ENCODE measurements around the gene CHIC2. TPM values are rescaled to one million over a fixed set of nuclear protein-coding genes. Genes with fewer than 3 reads are reported as not detected.

CHIC2 gene
- total RNA-seq, 4 donors from 2014 or later, result 29.8 to 40.4 (median 33.6) TPM

- no peak for TF ChIP-seq CTCF (IDR thresholded peaks at IDR 0.05)
- TF ChIP-seq EP300 (IDR thresholded peaks at IDR 0.05), result no peak
- TF ChIP-seq POLR2AphosphoS5 (IDR thresholded peaks at IDR 0.05), result no peak
- no peak for TF ChIP-seq POLR2A (IDR thresholded peaks at IDR 0.05; ENCODE audit: low read depth)
- Histone ChIP-seq H3K27me3 (peaks cover 0 to 61% (median 30%) of the 10 kb centered on the region in 4 donors), H3K9me3 (no peaks in the 10 kb centered on the region), H3K36me3 (no peaks in the 10 kb centered on the region), H3K4me1 (peaks cover 15 to 33% (median 30%) of the 10 kb centered on the region in 4 donors), H3K4me3 (peak overlapping the region; percentile 46 to 63 (median 50)), H3K27ac (replicated peaks in 1 of 4) (no peak overlapping the region)
- 23% methylated on average over 27 of the region's 27 CpGs for WGBS
- no peak for DNase-seq (ENCODE audit: extremely low spot score)
- intact Hi-C loops (cut with DNase I), result no loop called here
Observed at GRCh38 chr4:54090804-54091623, 26.6 kb upstream of the CHIC2 start.

GRCh38 chr4:54090404-54090803 is 26.0 kb upstream of the CHIC2 start:
- peak; percentile 83 for DNase-seq (ENCODE audit: extremely low spot score)
- H3K36me3 ChIP-seq, result no peaks in the 10 kb centered on the region
- WGBS, result 84% methylated on average over 8 of the region's 8 CpGs

GRCh38 chr4:54089875-54090274 is 25.5 kb upstream of the CHIC2 start:
- no peak for DNase-seq (ENCODE audit: extremely low spot score)
- H3K27me3 ChIP-seq, result peaks cover 0 to 49% (median 19%) of the 10 kb centered on the region in 4 donors
- H3K4me3 ChIP-seq, result no peak overlapping the region
- no peak for TF ChIP-seq POLR2A (IDR thresholded peaks at IDR 0.05; ENCODE audit: low read depth)
- TF ChIP-seq EP300 (IDR thresholded peaks at IDR 0.05), result no peak
- TF ChIP-seq POLR2AphosphoS5 (IDR thresholded peaks at IDR 0.05), result no peak
- no peak for TF ChIP-seq CTCF (IDR thresholded peaks at IDR 0.05)
- no peaks in the 10 kb centered on the region for H3K9me3 ChIP-seq
- WGBS, result 93% methylated on average over 1 of the region's 1 CpG
- peaks cover 15 to 33% (median 30%) of the 10 kb centered on the region in 4 donors for H3K4me1 ChIP-seq
- intact Hi-C loops (cut with DNase I), result no loop called here
- no peaks in the 10 kb centered on the region for H3K36me3 ChIP-seq
- no peak overlapping the region for H3K27ac ChIP-seq (replicated peaks in 1 of 4)

More at GRCh38 chr4:54090404-54090803, 26.0 kb upstream of the CHIC2 start:
- Histone ChIP-seq H3K4me1 (peaks cover 15 to 33% (median 30%) of the 10 kb centered on the region in 4 donors), H3K27ac (replicated peaks in 1 of 4) (no peak overlapping the region), H3K27me3 (peaks cover 0 to 55% (median 24%) of the 10 kb centered on the region in 4 donors), H3K9me3 (no peaks in the 10 kb centered on the region), H3K4me3 (no peak overlapping the region)
- TF ChIP-seq EP300 (IDR thresholded peaks at IDR 0.05), result no peak
- no peak for TF ChIP-seq POLR2AphosphoS5 (IDR thresholded peaks at IDR 0.05)
- TF ChIP-seq POLR2A (IDR thresholded peaks at IDR 0.05; ENCODE audit: low read depth), result no peak
- no peak for TF ChIP-seq CTCF (IDR thresholded peaks at IDR 0.05)
- intact Hi-C loops (cut with DNase I), result no loop called here

- H3K27me3 ChIP-seq, result peaks cover 0 to 3% (median 0%) of the 10 kb centered on the region in 4 donors
- H3K4me3 ChIP-seq, result no peak overlapping the region
- DNase-seq (ENCODE audit: extremely low spot score), result no peak
- H3K9me3 ChIP-seq, result no peaks in the 10 kb centered on the region
- 84% methylated on average over 3 of the region's 3 CpGs for WGBS
- intact Hi-C loops (cut with DNase I), result no loop called here
- H3K36me3 ChIP-seq, result no peaks in the 10 kb centered on the region
- peaks cover 0 to 7% (median 0%) of the 10 kb centered on the region in 4 donors for H3K4me1 ChIP-seq
- no peak for TF ChIP-seq POLR2A (IDR thresholded peaks at IDR 0.05; ENCODE audit: low read depth)
- TF ChIP-seq POLR2AphosphoS5 (IDR thresholded peaks at IDR 0.05), result no peak
- no peak for TF ChIP-seq EP300 (IDR thresholded peaks at IDR 0.05)
- no peak for TF ChIP-seq CTCF (IDR thresholded peaks at IDR 0.05)
- H3K27ac ChIP-seq (replicated peaks in 1 of 4), result no peak overlapping the region
Observed at GRCh38 chr4:54085284-54085683, 20.9 kb upstream of the CHIC2 start.
